GM23338 (cell line): Measurements from ENCODE around the gene SERINC5. TPM values are rescaled to one million over a fixed set of nuclear protein-coding genes. Genes with fewer than 3 reads are reported as not detected.

Experiments
- ATAC-seq: fragments of 200-7000 bp; cut with Tn5 transposase; 3 replicates; pipeline ENCODE4 v1.9.1; 2020
- DNase-seq: peaks from one replicate; pipeline ENCODE4 v3.0.0-alpha.2; 2015; ENCODE audit warnings: low spot score
- H2AFZ ChIP-seq: fragments of 200-600 bp; sonication (generic); 2 replicates; pipeline ENCODE4 v1.8.0; 2016; ENCODE audit warnings: antibody characterized with exemption, mild to moderate bottlenecking, moderate library complexity
- H3F3A ChIP-seq: fragments of 200-600 bp; sonication (generic); replicated peaks from 2 replicates; pipeline ENCODE4 v1.8.0; 2017; ENCODE audit warnings: antibody characterized with exemption, mixed run types, low read depth
- H3K27ac ChIP-seq: fragments of 200-600 bp; sonication (generic); 2 replicates; pipeline ENCODE4 v1.6.1; 2016; ENCODE audit warnings: low read depth
- H3K27me3 ChIP-seq: fragments of 200-600 bp; sonication (generic); 2 replicates; pipeline ENCODE4 v1.8.0; 2016; ENCODE audit warnings: mild to moderate bottlenecking, mixed run types, moderate library complexity; ENCODE audit not compliant: insufficient read depth
- H3K36me3 ChIP-seq: fragments of 200-600 bp; sonication (generic); 2 replicates; pipeline ENCODE4 v1.8.0; 2016; ENCODE audit warnings: mild to moderate bottlenecking; ENCODE audit not compliant: insufficient read depth
- H3K4me1 ChIP-seq: fragments of 200-600 bp; sonication (generic); 2 replicates; pipeline ENCODE4 v1.8.0; 2016; ENCODE audit warnings: mild to moderate bottlenecking, moderate library complexity; ENCODE audit not compliant: insufficient read depth
- H3K4me2 ChIP-seq: fragments of 200-600 bp; sonication (generic); 2 replicates; pipeline ENCODE4 v1.7.1; 2017; ENCODE audit warnings: mixed run types
- H3K4me3 ChIP-seq: fragments of 200-600 bp; sonication (generic); 2 replicates; pipeline ENCODE4 v1.6.1; 2016; ENCODE audit warnings: mixed run types
- H3K79me2 ChIP-seq: fragments of 200-600 bp; sonication (generic); replicated peaks from 2 replicates; pipeline ENCODE4 v1.8.0; 2017; ENCODE audit warnings: mild to moderate bottlenecking; ENCODE audit not compliant: insufficient read depth
- H3K9me2 ChIP-seq: fragments of 200-600 bp; sonication (generic); 2 replicates; pipeline ENCODE4 v1.8.0; 2017; ENCODE audit not compliant: insufficient read depth
- H4K20me1 ChIP-seq: fragments of 200-600 bp; sonication (generic); replicated peaks from 2 replicates; pipeline ENCODE4 v1.8.0; 2017; ENCODE audit warnings: mild to moderate bottlenecking; ENCODE audit not compliant: insufficient read depth
- H3K27ac Mint-ChIP-seq: 2 replicates; pipeline ENCODE4 v1.8.0; 2020; ENCODE audit warnings: inconsistent platforms, mild to moderate bottlenecking, moderate library complexity, mixed read lengths
- H3K27me3 Mint-ChIP-seq: 3 replicates; pipeline ENCODE4 v1.8.0; 2022; ENCODE audit warnings: low read depth, mild to moderate bottlenecking, moderate library complexity, mixed read lengths, inconsistent platforms; ENCODE audit not compliant: insufficient read depth, poor library complexity
- H3K36me3 Mint-ChIP-seq: 3 replicates; pipeline ENCODE4 v1.8.0; 2021; ENCODE audit warnings: low read depth, mild to moderate bottlenecking, inconsistent platforms, moderate library complexity, mixed read lengths
- H3K4me1 Mint-ChIP-seq: 3 replicates; pipeline ENCODE4 v1.8.0; 2020; ENCODE audit warnings: mild to moderate bottlenecking, inconsistent platforms, mixed read lengths
- H3K4me3 Mint-ChIP-seq: 3 replicates; pipeline ENCODE4 v1.8.0; 2021; ENCODE audit warnings: moderate library complexity, mild to moderate bottlenecking, inconsistent platforms, mixed read lengths
- H3K9me3 Mint-ChIP-seq: 3 replicates; pipeline ENCODE4 v1.8.0; 2020; ENCODE audit warnings: moderate library complexity, mild to moderate bottlenecking, inconsistent platforms, mixed read lengths
- CREB1 ChIP-seq: fragments of 250-450 bp; sonication (Bioruptor Pico); IDR thresholded peaks from 2 replicates; pipeline ENCODE4 v1.5.0; 2020; ENCODE audit warnings: low read depth, mild to moderate bottlenecking, moderate library complexity
- CTCF ChIP-seq, 2 experiments: fragments of 200-600 bp in 1 of 2; sonication (generic) in 1 of 2; conservative IDR thresholded peaks; 2 replicates each; pipeline versions ENCODE4 v1.5.1 to v1.6.1; 2016 to 2017; ENCODE audit warnings: antibody characterized with exemption in 2 of 2, low read depth in 2 of 2, mild to moderate bottlenecking in 2 of 2, moderate library complexity in 1 of 2
- EZH2 ChIP-seq: fragments of 200-600 bp; sonication (generic); IDR thresholded peaks from one replicate; pipeline ENCODE4 v1.8.0; 2017; ENCODE audit warnings: antibody characterized with exemption, mild to moderate bottlenecking, low read depth; ENCODE audit not compliant: unreplicated experiment
- EZH2phosphoT487 ChIP-seq: fragments of 200-600 bp; sonication (generic); IDR thresholded peaks from one replicate; pipeline ENCODE4 v1.8.1; 2018; ENCODE audit warnings: antibody characterized with exemption; ENCODE audit not compliant: unreplicated experiment
- JUNB ChIP-seq: IDR thresholded peaks from one replicate; pipeline ENCODE4 v1.6.1; 2016; ENCODE audit warnings: antibody characterized with exemption; ENCODE audit not compliant: unreplicated experiment
- NANOG ChIP-seq: IDR thresholded peaks from 2 replicates; pipeline ENCODE4 v1.6.1; 2016; ENCODE audit warnings: antibody characterized with exemption, borderline replicate concordance
- POLR2AphosphoS5 ChIP-seq: IDR thresholded peaks from 2 replicates; pipeline ENCODE4 v1.6.1; 2016; ENCODE audit warnings: antibody characterized with exemption, low read depth
- REST ChIP-seq: IDR thresholded peaks from one replicate; pipeline ENCODE4 v1.6.1; 2018; ENCODE audit warnings: antibody characterized with exemption; ENCODE audit not compliant: unreplicated experiment
- STAT1 ChIP-seq: IDR thresholded peaks from one replicate; pipeline ENCODE4 v1.6.1; 2016; ENCODE audit warnings: antibody characterized with exemption; ENCODE audit not compliant: unreplicated experiment
- ZNF114 ChIP-seq: fragments of 250-450 bp; sonication (Bioruptor Pico); IDR thresholded peaks from 2 replicates; pipeline ENCODE4 v1.5.0; 2020; ENCODE audit warnings: mild to moderate bottlenecking, moderate library complexity
- ZNF331 ChIP-seq: fragments of 250-450 bp; sonication (Bioruptor Pico); IDR thresholded peaks from 2 replicates; pipeline ENCODE4 v1.5.0; 2020; ENCODE audit warnings: low read depth, mild to moderate bottlenecking, moderate library complexity
- polyA plus RNA-seq: library from polyadenylated mRNA; unstranded; fragments of >200 nt; fragmentation: Nextera tagmentation; extraction: Ambion mirVana; gene quantifications from 2 replicates; pipeline ENCODE4 v1.2.1, GENCODE V29; 2016
- total RNA-seq: library from RNA; depleted of rRNA; stranded (reverse); fragments of >200 nt; shearing (Covaris generic); gene quantifications from 2 replicates; pipeline ENCODE4 v1.2.3, GENCODE V29; 2014

SERINC5 gene
- total and polyA plus RNA-seq, 2 experiments from 2014 or later, result 34.0 to 107 TPM

GRCh38 chr5:80291761-80292160, 35.9 kb upstream of the SERINC5 start:
- Histone ChIP-seq H3K27me3 (no peaks in the 10 kb centered on the region), H3K9me2 (peaks cover 15% of the 10 kb centered on the region), H3F3A (no peaks in the 10 kb centered on the region), H3K4me2 (no peak overlapping the region), H4K20me1 (no peaks in the 10 kb centered on the region), H3K36me3 (no peaks in the 10 kb centered on the region), H3K4me1 (no peaks in the 10 kb centered on the region), H3K79me2 (no peaks in the 10 kb centered on the region), H2AFZ (peak overlapping the region; percentile 69; the same call in 1 of the 2 replicates), H3K4me3 (no peak overlapping the region), H3K27ac (no peak overlapping the region)
- Mint-ChIP-seq H3K4me1 (peaks cover 3% of the 10 kb centered on the region; the same call in 1 of the 3 replicates), H3K4me3 (no peak overlapping the region), H3K36me3 (no peaks in the 10 kb centered on the region), H3K9me3 (peaks cover 4% of the 10 kb centered on the region; the same call in 2 of the 3 replicates), H3K27ac (no peak overlapping the region), H3K27me3 (peaks cover 6% of the 10 kb centered on the region)
- no peak for ATAC-seq
- TF ChIP-seq JUNB (no peak), ZNF114 (CRISPR knock-in tag) (no peak), ZNF331 (CRISPR knock-in tag) (no peak), STAT1 (no peak), REST (no peak), EZH2phosphoT487 (no peak), CTCF (conservative IDR thresholded peaks at IDR 0.05; ENCODE audit: low read depth in 2 of 2) (no peak), CREB1 (CRISPR knock-in tag) (no peak), EZH2 (no peak), NANOG (no peak)
- DNase-seq, result no peak

GRCh38 chr5:80289320-80289719, 33.5 kb upstream of the SERINC5 start:
- Histone ChIP-seq H3K79me2 (no peaks in the 10 kb centered on the region), H3F3A (no peaks in the 10 kb centered on the region), H2AFZ (no peak overlapping the region), H3K27me3 (no peaks in the 10 kb centered on the region), H3K9me2 (peaks cover 15% of the 10 kb centered on the region), H3K4me1 (no peaks in the 10 kb centered on the region), H3K27ac (no peak overlapping the region), H3K4me2 (no peak overlapping the region), H3K36me3 (no peaks in the 10 kb centered on the region), H4K20me1 (no peaks in the 10 kb centered on the region), H3K4me3 (no peak overlapping the region)
- ATAC-seq (no peak), DNase-seq (no peak)
- Mint-ChIP-seq H3K27ac (no peak overlapping the region), H3K4me1 (peaks cover 5% of the 10 kb centered on the region), H3K36me3 (no peaks in the 10 kb centered on the region), H3K27me3 (peaks cover 3% of the 10 kb centered on the region), H3K4me3 (no peak overlapping the region), H3K9me3 (peaks cover 4% of the 10 kb centered on the region; the same call in 2 of the 3 replicates)
- TF ChIP-seq NANOG (no peak), ZNF114 (CRISPR knock-in tag) (no peak), POLR2AphosphoS5 (no peak), JUNB (no peak), EZH2phosphoT487 (no peak)
